ENCODE measurements around the gene E2F6.
A peak's percentile ranks its signal among the peaks of the same experiment; 100 is the strongest.

Gene E2F6

DNA sequence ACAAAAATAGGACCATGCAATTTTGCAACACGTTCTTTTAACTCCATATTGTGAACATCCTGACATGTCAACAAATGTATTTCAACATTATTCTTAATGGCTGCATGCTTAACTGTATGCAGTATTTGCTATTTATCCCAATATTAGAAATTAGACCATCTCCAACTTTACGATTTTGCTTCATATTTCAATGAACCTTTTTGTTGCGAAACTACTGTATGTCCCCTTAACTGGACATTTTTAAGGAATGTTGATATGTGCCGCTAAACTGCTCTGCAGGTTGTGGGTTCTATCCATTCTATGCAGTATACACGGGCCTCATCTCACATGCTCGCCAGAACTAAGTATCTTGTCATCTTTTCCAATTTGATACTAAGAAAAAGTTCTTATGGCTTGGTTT is 11.1 kb downstream of the E2F6 start:
- no peak for DNase-seq

DNA sequence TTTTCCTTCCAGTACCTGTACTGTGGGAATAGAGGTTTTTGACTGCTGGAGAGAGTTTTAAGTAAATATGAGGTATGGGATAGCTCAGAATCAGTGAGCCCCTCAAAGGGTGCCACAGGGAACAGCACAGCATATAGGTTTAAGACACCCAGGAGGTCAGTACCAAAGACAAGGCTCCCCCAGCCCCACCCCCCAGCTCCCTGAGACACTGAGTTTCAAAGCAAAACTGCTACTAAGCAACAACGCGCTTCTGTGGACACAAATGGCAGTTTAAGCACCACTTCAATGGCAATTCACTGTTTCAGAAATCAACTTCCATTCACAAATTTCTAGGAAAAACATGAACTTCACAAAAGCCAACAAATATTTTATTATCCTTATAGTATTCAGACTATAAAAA is 15.2 kb downstream of the E2F6 start:
- no peak for DNase-seq

DNA sequence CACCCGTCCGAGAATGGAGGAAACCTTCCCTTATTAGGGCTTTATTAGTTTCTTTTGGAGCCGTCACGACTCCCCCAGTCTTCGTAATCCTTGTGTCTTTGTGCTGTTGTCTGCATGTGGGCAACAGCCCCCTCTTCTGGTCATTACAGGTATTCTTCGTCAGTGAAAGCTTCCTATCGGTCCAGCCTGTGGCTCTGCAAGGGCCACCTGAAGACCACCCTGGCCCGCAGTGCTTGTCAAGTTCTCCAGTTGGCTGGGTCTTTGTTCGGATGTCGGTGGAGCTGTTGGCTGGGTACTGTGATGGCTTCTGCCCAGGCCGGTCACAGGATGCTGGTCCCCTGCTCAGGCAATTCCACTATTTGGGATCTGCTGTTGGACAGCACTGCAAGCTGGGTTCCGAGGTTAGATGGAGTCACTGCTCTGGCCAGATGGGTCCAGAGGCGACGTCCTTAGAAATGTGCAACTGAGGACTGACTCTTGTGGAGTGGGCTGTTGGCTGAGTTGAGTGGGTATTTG is 19.2 kb downstream of the E2F6 start:
- DNase-seq, result peak; percentile 80

DNA sequence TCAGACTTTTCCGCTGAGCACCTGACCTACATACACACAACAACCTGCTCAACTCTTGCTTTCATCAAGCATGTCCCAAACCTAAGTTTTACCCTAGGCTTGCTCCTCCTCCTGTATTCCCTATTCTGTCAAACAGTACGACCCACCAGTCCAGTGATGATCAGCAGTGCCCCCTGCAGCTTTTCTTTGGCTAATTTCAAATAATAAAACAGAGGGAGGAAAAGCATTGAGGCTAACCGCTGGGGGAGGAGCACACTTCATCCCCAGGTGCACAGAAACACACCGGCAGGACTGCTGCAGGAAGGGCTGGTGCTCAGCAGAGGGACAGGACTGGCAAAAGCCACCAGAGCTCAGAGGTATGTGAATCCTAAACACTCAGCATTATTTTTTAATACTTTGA is 21.2 kb downstream of the E2F6 start:
- DNase-seq, result no peak

DNA sequence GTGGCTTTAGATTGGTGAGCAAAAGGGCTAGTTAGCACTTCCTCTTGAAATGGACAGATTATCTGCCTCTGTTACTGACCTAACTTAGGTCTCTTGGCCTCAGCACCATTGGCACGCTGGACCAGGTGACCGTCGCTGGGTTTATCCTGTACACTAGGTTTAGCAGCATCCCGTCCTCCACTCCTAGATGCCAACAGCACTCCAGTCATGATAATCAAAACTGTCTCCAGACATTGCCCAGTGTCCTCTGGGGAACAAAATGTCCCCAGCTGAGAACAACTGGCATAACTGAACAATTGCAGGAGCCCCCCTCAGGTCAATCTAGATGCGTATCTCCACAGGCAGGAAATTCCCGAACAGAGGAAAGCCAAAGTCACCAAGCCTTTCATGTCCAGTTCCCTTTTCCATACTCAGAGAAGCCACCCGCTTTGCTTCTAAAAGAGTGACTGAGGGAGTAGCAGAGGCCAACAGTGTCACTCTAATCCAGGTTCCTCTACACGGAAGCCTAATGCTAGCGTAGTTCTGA is 27.3 kb downstream of the E2F6 start:
- no peak for DNase-seq

DNA sequence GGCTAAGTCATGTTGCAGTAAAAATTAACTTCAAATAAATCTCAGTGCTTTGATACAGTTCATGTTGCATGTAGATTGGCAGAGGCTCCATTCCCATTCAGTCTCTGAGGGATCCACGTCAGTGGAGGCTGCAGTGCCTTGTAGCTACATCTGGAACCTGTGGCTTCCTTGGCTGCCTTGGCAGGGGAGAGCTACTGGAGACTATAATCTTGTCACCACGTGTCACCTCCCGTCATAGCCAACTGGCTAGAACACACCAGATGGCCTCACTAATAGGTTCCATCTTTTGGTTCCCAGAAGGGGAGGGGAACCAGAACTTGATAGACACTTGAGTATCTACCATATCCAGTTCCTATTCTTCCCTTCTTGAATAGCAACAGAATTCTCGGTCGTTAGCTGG is 28.4 kb downstream of the E2F6 start:
- no peak for DNase-seq

DNA sequence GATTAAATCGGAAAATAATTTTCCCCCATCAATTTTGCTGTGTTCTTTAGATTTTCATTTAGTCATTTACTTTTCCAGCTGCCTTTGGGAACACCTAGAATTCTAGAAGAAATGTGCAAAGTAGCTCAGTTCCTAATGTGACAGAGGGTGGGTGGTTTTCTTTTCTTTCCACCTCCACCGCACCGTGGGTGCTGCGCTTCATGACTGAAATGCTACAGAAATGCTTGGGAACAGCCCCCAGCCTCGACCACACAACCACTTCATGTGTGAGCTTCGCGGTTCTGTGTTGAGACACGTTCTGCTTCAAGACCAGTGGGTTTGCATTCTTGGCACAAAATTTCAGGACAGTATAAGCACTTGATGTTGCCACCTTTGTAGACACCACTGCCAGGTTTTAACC is 30.9 kb downstream of the E2F6 start:
- no peak for DNase-seq

DNA sequence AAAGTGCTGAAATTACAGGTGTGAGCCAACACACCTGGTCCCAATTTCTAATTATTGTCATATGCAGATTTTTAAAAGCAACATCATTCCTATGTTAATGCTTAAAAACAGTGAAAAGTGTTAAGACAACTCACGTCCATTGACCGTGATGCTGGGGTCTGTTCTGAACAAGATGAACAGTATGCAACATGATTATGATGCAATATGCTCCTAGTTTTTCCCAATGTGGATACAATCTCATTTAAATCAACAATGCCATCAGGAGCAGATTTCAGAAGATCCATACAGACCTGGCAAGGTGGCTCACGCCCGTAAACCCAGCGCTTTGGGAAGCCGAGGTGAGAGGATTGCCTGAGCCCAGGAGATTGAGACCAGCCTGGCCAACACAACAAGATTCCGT is 31.5 kb downstream of the E2F6 start:
- no peak for DNase-seq

DNA sequence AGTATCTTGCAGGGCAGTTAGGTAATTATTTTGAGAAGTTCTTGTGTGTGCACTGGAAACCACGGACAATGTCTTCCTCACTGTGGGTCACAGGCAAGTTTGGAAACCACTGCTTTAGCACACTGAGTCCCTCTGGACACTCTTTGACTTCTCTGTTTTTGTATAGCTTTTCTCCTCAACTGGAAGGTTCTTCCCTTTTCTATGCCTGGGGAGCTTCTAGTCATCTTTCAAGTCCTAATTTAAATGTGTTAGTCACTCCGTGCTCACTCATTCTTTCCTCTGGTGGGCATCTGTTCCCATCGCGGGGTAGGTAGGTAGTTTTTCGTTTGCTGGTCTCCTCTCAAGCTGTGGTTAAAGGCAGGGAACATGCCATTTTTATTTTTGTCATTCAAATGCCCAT is 32.1 kb downstream of the E2F6 start:
- no peak for DNase-seq

DNA sequence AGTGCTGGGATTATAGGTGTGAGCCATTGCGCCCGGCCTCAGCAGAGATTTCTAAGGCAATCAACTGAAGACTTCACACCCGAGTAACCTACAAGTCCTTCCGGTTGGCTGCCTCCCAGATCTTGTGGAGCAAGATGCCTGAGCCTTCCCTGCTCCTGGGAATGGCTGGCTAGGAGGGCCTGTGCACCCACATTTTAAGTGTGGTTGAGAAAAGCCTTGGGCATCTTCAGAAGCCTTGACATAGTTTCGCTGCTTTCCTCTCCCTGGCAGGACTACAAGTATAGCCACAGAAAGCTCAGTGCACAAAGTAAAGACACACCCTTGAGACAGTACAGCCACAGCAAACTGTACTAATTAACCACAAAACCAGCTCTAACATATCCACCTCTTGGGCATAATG is 35.2 kb downstream of the E2F6 start:
- peak; percentile 19 for DNase-seq

DNA sequence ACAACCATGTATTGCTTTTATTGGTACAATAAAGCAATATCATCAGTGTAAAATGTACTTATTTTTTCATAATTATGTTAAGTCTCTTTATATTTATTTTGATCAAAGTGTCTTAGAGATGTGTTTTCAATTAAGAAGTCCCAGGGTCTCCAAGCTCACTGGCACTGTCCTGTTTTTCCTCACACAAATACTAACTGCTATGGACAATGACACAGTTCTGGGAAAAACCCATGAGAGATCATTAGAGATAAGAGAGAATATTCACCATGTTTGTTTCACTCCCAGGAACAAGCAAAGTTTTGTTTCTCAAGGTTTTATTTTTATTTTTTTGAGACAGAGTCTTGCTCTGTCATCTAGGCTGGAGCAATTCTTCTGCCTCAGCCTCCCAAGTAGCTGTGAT is 38.7 kb downstream of the E2F6 start:
- no peak for DNase-seq

DNA sequence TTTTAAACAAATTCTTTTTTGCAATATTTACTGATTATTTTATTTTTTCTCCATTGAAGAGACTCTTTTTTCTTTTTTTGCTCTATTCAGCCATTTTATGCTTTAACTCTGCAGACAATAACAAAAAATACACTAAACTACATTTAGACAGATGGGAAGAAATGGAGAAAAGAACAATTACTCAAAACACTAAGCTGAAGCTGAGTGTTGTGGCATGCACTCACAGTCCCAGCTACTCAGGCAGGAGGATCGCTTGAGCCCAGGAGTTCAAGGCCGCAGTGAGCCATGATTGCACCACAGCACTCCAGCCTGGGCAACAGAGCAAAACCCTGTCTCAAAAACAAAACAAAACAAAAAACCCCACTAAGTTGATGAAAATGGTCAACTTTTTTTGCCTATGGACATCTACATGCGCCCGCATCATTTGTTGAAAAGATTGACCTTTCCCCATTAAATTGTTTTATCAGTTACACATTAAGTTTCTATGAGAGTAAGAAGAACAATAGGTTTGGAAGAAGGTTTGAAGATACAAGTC is 43.0 kb downstream of the E2F6 start:
- DNase-seq, result no peak

DNA sequence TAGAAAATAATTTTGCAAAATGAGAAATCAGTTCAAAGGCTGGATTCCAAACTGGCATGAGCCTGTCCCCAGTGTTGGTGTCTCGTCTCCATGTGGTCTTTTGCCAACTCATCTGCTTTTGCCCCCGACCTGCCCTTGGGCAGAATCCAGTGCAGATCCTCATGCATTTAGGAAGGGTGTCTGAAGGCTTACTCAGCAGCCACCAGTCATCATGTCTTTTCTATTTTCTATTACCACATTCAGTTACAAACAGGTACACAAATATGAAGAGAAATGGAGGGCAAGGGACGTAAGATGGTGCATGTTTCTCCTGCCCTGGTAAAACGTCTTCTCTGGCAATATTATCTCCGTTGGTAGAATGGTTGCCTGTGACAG is 43.5 kb downstream of the E2F6 start:
- DNase-seq, result no peak

DNA sequence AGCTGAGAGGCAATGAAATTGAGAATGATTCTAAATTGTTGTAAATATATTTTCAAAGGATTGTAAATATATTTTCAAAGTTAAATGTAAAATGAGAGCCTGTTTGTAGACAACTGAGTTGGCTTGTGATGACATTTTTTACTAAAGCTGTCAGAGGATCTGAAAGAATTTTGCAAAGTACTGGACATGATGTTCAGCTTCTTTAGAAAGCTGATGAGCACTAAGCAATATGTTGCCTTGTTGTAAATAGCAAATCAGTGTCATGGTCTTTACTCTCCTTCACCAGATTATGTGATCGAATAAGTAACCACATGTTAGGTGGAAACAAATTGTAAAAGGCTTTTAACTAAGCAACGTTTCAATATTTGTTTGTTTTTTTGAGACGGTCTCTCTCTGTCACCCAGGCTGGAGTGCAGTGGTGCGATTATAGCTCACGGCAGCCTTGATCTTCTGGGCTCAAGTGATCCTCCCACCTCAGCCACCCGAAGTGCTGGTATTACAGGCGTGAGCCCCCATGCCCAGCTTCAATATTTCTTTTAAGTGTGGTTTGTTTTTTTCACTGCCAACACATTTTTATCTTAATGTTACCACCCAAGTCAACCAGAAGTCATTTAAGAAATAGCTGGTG is 44.0 kb downstream of the E2F6 start:
- no peak for DNase-seq

DNA sequence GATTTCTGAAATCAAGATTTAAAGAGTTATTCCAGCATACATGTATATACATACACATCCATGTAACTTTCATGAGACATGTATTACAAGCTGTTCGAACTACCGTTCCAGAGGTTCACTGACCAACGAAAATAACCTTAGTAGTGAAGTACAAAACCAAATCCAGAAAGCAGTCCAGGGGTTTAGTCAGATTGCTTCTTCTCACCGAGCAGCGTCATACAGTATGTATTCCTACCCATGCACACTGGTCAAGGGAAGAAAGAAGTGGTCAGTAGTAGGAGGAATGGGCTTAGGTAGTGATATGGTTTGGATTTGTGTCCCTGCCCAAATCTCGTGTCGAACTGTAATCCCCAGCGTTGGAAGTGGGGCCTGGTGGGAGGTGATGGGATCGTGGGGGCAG is 45.3 kb downstream of the E2F6 start:
- no peak for DNase-seq

DNA sequence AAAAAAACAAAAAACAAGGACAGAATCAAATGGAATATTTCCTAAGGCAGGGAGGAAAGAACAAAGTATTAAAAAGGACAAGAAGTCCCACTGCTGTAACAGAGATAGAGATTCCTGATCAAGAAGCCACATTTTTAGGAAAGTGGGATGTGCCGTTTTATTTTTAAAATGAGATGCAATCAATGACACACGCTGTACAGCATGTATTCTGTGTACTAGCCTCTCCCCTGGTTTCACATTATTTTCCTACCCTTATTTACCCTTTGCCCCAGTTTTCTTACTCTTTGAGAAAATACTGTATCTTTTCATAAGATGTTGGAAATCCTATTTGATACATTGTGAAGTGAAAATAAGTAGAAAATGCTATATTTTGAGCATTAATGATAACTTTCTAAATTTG is 45.8 kb downstream of the E2F6 start:
- no peak for DNase-seq

DNA sequence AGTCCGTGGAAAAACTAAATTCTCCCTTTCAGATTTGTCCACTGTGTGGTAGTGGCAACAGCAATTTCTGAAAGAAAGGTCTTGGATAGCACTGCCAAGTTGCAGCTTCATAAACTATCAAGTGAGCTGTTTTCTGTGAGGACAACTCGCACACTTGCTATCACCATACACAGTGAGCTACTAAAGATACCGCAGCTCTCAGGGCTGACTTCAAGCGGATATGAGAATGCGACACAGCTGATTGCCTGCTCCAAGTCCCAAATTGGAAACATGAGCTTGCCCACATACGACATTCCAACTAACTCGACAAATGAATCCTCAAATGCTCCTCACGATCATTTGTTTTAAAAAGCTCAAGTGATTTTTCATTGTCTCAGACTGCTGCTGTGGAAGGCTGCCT is 46.2 kb downstream of the E2F6 start:
- no peak for DNase-seq

DNA sequence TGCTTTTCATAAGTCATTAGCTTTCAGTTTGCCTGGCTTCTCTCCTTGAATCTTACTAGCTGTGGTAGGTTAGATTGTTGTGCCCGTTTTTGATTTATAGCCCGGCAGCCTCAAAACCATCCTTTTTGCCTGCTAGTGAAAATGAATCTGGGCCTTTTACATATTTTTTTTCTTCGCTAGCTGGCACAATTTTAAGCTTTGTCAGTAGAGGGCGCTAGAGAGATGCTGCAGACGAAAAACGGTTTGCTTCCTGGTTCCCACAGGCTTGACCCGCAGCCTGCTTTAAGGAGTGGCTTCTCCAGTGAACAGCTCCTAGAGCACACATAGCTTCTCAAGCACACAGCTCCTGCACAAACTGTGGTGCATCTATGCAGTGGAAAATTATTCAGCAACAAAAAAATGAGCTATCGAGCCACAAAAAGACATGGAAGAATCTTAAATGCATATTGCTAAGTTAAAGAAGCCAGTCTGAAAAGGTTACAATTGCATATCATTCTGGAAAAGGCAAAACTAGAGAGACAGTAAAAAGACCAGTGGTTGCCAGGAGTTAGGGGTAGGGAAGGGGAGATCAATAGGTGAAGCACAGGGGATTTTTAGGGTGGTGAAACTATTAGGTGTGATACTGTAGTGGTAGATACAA is 47.9 kb downstream of the E2F6 start:
- DNase-seq, result peak; percentile 68

DNA sequence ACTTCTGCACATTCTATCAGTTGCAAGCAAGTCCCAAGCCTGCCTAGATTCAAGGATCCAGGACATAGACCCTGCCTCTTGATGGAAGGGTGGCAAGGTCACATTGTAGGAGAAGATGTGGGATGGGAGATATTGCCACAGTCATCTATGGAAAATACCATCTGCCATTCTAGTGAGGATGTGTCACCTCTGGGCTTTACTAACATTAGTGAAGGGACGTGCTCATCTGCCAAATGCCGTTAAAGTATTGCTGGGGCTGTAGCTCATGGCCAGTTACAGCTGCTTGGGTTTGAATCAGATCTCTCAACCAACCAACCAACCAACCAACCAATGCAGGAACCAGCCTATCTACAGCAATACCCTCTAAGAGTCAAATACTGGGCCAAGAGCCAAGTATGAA is 49.0 kb downstream of the E2F6 start:
- no peak for DNase-seq

DNA sequence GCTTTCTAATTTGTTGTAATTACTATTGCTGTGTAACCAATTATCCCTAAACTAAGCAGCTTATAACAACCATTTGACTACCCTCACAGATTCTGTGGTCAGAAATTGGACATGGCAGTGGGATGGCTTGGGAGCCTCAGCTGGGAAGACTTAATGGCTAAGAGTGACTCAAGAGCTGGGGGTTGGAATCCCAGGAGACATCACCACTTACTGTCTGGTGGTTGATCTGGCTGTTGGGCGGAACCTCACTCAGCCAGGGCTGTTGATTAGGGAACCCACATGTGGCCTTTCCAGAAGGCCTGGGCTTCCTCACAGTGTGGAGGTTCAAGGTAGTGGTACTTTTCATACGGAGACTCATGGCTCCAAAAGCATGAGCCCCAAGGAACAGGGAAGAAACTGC is 49.8 kb downstream of the E2F6 start:
- no peak for DNase-seq

DNA sequence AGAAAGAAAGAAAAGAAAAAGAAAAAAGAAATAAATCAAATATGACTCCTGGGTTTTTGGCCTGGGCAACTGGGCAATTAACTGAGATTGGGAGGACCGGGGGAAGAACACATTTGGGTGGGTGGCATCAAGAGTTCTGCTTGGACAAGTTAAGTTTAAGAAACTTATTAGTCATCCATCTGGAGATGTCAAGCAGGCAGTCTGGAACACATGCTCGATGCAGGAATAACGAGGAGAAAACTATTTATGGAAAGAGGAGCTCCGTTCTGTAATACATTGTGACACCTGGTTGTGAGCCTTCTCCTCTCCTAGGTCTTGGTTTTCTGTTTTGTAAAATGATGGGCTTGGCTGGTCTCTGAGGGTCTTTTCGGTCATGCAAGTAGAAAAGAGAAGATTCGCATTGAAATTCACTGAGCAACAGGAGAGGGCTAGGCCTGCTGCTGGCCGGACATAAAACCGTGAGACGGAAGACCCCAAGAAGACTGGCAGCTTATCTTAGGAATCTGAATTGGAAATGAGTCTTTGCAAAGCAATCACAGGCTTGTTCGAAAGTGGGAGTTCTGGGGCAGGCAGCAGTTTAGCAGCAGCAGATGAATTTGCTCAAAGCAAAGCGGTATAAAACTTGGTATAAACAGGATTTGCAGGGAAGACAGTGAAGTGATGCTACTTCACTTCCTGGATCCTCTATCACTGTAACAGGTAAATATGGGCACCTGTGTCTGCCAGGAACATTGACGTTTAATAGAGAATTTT is 51.4 kb downstream of the E2F6 start:
- no peak for DNase-seq

DNA sequence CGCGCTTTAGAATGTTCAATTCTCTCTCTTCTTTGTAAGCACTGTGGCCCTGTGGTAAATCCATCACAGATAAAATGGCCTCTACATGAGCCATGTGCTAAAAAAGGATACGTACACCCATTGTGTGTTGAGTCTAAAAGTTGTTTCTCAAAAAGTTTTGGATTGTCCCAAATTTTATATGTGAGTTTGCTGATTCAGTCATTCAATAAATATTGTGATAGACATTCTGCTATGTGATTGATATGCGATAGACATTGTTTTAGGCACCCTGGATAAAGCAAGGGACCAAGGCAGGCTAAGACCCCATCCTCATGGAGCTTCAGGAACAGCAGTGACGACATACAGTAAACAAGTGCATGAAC is 53.5 kb downstream of the E2F6 start:
- DNase-seq, result no peak

DNA sequence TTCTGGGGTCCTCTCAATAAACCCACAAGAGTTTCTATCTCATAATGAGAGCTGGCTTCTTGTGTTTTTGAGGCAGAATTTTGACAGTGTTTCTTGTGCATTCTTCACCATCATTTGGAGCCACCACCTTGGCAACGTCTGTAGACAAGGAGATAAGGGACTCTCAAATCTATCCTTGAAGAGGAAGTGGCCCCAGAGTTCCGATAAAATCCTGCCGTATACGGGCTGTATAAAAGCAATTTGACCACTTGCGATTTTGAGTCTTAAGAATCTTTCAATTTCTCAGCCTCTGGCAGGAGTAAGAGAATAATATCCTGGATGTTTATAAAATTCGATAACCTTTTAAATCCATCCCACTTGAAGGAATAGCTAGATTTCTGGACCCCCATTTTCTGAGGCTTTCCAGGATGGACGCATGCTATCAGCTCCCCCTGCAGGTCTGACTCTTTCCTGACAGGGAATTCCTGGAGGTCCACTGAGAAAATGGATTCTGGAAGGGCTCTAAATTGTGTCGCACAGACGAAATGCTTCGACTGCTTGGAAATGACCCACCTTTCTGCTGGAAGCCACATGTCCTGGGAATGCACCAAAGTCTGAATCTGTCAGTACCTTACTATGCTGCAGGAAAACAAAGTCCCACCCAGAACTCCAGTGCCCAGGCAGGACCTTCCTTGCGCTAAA is 54.1 kb downstream of the E2F6 start:
- peak; percentile 71 for DNase-seq

All from hematopoietic multipotent progenitor cell treated with erythropoietin and hydrocortisone succinate and interleukin-3 and kit ligand, for 4 days (in vitro differentiated cells).